ENCODE measurements around the gene NSUN2. TPM values are rescaled to one million over a fixed set of nuclear protein-coding genes. Genes with fewer than 3 reads are reported as not detected.

The NSUN2 gene
- total RNA-seq, 6 experiments from 2014 or later, result 24.6 to 42.5 (median 29.1) TPM

- Histone ChIP-seq H3K4me1 (peaks cover 0 to 6% (median 0%) of the 10 kb centered on the region in 4 donors), H3K4me3 (peak overlapping the region in 2 of 3 donors; percentile 64 to 74), H3K36me3 (peaks cover 0 to 9% (median 0%) of the 10 kb centered on the region in 4 donors), H3K27ac (peak overlapping the region in 2 of 3 donors; percentile 55 to 98), H3K27me3 (no peaks in the 10 kb centered on the region), H3K9me3 (no peaks in the 10 kb centered on the region)
- intact Hi-C loops (cut with DNase I), result no loop called here
- peak in 3 of 4 donors; percentile 4 to 66 (median 52) for ATAC-seq
- DNase-seq, result no peak
- 80% methylated on average over 3 of the region's 8 CpGs for WGBS (ENCODE audit: insufficient coverage, low coverage, low lambda C conversion rate, missing lambda C conversion rate)
- TF ChIP-seq CTCF (IDR thresholded peaks at IDR 0.05), result no peak
- TF ChIP-seq POLR2A (IDR thresholded peaks at IDR 0.05), result no peak
These were observed 48.1 kb downstream of the NSUN2 start for GRCh38 chr5:6584727-6585126.

- H3K27ac ChIP-seq, result peak overlapping the region in 2 of 3 donors; percentile 55 to 98
- peaks cover 0 to 9% (median 0%) of the 10 kb centered on the region in 4 donors for H3K36me3 ChIP-seq
- no peaks in the 10 kb centered on the region for H3K27me3 ChIP-seq
- no peaks in the 10 kb centered on the region for H3K9me3 ChIP-seq
- TF ChIP-seq CTCF (IDR thresholded peaks at IDR 0.05) (no peak), POLR2A (IDR thresholded peaks at IDR 0.05) (no peak)
- DNase-seq (no peak), ATAC-seq (peak in 3 of 4 donors; percentile 15 to 23 (median 19))
- WGBS (ENCODE audit: insufficient coverage, low coverage, low lambda C conversion rate, missing lambda C conversion rate), result 53% methylated on average over 3 of the region's 6 CpGs
- intact Hi-C loops (cut with DNase I), result no loop called here
- peaks cover 0 to 6% (median 0%) of the 10 kb centered on the region in 4 donors for H3K4me1 ChIP-seq
- peak overlapping the region in 2 of 3 donors; percentile 64 to 74 for H3K4me3 ChIP-seq
These were observed 48.7 kb downstream of the NSUN2 start for GRCh38 chr5:6584101-6584645.

GRCh38 chr5:6583049-6583880, 49.6 kb downstream of the NSUN2 start:
- DNase-seq, result peak; percentile 65 to 76 (median 75)
- H3K9me3 ChIP-seq, result no peaks in the 10 kb centered on the region
- H3K36me3 ChIP-seq, result peaks cover 0 to 9% (median 0%) of the 10 kb centered on the region in 4 donors
- peak overlapping the region; percentile 37 to 74 (median 64) for H3K4me3 ChIP-seq
- intact Hi-C loops (cut with DNase I), result no loop called here
- no peaks in the 10 kb centered on the region for H3K27me3 ChIP-seq
- peak; percentile 85 to 93 (median 90) for ATAC-seq
- TF ChIP-seq POLR2A (IDR thresholded peaks at IDR 0.05) (no peak), CTCF (IDR thresholded peaks at IDR 0.05) (peak; percentile 33 to 69 (median 48))
- H3K4me1 ChIP-seq, result peaks cover 0 to 6% (median 0%) of the 10 kb centered on the region in 4 donors
- 5% methylated on average over 22 of the region's 85 CpGs for WGBS (ENCODE audit: insufficient coverage, low coverage, low lambda C conversion rate, missing lambda C conversion rate)
- peak overlapping the region in 2 of 3 donors; percentile 55 to 98 for H3K27ac ChIP-seq

GRCh38 chr5:6582507-6583048, 50.3 kb downstream of the NSUN2 start:
- intact Hi-C loops (cut with DNase I), result no loop called here

More at GRCh38 chr5:6582507-6583048, 50.3 kb downstream of the NSUN2 start:
- WGBS (ENCODE audit: insufficient coverage, low coverage, low lambda C conversion rate, missing lambda C conversion rate), result 51% methylated on average over 17 of the region's 30 CpGs
- Histone ChIP-seq H3K27me3 (no peaks in the 10 kb centered on the region), H3K4me3 (peak overlapping the region in 2 of 3 donors; percentile 64 to 74), H3K27ac (peak overlapping the region in 2 of 3 donors; percentile 55 to 98), H3K4me1 (peaks cover 0 to 6% (median 0%) of the 10 kb centered on the region in 4 donors), H3K36me3 (peaks cover 0 to 9% (median 0%) of the 10 kb centered on the region in 4 donors), H3K9me3 (no peaks in the 10 kb centered on the region)
- ATAC-seq, result peak in 2 of 4 donors; percentile 9 to 19
- TF ChIP-seq CTCF (IDR thresholded peaks at IDR 0.05) (no peak), POLR2A (IDR thresholded peaks at IDR 0.05) (no peak)
- no peak for DNase-seq
